Femur (tissue), 1 donor: ENCODE data around the gene TACC3.

ENCODE experiments used
- DNase-seq: peaks from one replicate; pipeline ENCODE4 v3.0.0-alpha.2; 2017

The TACC3 gene

DNA sequence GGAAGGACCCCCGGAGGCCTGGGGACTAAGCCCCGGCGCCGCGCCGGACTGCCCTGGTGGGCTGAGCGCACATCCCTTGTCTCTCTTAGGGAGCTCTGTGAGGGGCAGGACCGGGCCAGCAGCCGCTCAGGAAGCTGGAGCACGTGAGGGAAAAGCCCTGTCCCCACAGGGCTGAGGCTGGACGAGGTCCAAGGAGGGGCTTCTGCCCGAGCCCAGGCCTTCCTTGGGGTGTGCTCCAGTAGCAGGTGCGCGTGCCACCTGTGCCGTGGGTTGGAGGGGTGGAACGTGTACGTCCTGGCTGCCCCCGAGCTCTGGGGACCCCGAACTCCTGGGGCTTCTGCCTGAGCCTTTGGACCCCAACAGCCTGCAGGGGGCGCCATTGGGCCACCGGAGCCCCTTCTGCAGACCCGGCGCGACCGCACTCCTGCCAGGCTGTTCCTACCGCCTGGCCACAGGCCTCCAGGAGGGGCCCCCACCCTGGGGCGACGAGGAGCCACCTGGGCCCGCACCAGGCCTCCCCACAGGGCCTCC lies 27.2 kb downstream of the TACC3 start:
- DNase-seq = peak; percentile 87

DNA sequence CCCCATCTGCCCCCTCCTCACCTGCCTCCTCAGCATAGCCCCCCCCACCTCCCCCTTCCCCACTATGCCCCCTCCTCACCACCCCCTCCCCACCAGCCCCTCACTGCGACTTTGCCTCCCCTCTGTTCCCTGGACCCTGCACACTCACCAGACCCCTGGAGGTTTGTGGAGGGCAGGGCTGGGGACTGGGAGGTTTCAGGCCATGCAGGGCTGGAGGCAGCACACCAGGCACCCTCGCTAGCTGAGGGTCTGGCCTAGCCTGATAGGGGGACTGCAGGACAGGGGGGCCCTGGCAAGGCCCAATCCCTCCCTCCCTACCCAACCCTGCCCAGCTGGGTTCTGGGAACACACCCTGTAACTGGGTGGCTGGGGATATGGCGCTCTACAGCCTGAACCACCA lies 28.0 kb downstream of the TACC3 start:
- no peak for DNase-seq

DNA sequence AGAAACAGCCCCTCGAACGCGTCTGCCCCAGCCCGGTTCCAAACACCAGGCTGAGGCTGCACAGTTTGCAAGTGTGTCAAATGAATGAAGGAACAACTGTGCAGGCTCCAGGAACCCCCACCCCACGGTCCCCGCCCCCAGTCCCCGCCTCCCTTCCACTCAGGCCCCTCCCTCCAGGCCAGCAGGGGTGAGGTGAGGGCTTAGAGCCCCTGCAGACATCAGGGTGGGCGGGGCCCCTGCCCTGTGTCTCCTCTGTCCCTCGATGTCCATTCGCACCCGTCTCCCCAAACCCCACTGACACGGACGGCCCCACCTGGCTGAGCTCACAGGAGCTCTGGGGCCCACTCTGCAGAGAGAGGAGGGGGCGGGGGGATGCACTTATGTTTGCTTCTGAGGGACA lies 28.5 kb downstream of the TACC3 start:
- DNase-seq = no peak

DNA sequence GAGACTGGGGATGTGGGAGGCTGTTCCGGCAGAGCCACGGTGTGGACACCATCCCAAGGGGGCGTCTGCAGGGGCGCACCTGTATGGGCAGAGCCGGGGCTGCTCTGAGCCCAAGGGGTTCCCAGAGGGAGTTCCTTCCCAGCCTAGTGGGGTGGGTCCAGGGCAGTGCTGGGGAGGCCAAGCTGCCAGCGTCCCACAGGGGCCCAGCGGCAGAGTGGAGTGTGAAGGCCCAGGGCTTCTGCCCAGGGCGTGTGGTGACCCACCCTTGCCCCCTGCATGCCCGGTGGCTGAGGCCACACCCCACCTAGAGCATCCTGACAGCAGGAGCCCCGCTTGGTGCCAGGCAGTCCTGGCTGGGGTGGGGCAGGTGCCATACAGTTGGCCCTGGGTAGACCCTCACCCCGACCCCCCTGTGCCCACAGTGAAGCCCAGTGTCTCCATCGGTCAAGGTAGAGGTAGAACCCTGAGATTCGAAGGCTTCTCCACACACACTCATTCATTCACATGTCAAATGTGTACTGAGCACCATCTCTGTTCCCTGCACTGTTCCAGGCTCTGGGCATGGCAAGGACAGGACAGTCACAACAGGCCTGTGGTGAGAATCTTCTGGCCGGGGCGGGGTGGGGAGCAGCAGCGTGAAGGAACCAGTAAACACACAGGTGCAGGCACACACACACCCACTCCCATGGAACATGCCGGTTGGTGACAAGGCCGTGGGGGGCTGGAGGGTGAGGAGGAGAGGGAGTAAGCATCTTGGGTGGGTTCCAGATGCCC lies 29.2 kb downstream of the TACC3 start:
- no peak for DNase-seq

DNA sequence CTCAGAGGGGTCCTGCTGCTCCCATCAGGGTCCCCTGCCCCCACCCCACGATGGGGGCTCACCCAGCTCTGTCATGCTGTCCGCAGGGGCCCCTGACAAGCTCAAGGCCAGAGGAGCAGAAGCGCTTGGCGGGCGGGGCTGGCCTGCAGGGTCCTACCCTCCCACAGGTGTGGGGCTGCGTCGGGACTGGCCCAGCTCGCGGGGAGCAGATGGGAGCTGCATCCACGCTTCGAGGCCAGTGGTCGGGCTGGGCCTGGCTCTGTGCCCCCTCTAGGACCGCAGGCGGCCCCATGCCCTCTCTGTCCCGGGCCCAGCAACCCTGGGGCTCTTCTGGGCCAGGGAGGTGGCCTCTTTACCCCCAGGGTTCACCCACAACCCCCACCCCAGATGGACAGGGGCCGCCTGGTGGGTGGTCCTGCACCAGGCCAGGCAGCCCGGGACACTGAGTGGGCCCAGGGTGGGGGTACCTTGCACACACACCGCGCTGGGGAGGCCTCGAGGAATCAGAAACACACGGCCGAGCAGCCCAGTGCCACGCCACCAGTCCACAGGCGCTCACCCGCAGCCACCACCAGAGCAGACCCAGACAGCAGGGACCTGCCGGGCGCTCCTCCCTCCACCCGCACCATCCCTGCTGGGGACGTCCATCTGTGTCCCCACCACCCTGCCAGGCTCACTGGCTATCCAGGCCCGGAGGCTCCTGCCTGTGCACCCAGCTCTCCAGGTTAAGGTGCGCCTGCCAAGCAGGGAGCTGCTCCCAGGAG lies 30.0 kb downstream of the TACC3 start:
- no peak for DNase-seq

DNA sequence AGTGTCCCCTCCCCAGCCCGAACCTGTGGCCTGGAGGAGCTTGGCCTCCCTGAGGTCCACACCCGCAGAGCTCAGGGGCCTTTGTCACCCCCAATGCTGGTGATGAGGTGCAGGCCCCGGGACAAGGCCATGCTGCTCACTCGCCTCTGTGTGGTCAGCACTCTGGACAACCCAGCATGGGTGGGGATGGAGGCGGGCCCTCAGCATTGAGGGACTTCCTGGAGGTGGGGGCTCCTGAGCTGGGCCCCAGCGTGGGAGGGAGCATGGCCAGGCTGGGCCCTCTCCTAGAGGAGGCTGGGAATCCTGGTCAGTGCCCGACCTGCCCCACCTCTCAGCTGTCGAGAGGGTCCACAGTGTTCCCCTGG lies 30.6 kb downstream of the TACC3 start:
- no peak for DNase-seq

DNA sequence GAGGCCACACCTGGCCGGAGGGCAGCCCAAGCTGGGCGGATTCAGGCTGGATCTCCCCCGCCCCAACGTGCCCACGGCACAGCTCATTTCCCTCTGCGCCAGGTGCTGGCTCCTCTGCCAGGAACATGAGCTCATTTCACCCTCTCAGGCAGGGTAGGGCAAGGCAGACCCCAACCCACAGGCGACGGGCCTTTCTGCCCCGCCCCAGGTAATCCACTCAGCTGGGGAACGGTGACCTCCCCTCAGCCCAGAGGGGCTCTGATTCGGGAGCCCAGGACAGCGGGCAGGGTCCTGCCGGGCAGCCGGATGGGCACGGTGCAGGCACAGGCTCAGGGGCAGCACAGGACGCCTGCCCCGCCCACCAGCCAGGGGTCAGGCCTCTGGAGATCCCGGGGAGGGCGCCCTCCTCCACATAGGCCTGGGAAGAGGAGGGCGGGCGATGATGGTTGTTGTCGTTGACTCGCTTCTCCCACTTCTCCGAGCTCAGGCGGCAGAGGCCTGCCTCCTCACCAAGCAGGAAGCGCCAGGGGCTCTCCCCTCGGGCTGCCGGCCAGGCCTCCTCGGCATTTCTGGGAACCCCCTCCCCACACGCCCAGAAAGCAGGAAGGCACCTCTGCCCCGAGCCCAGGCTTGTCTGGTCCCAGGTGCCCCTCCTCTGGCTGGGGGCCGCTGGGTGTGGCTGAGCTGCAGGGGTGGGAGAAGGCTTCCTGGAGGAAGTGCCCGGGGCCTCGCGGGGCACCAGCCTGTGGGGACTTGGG lies 31.1 kb downstream of the TACC3 start:
- DNase-seq = no peak

DNA sequence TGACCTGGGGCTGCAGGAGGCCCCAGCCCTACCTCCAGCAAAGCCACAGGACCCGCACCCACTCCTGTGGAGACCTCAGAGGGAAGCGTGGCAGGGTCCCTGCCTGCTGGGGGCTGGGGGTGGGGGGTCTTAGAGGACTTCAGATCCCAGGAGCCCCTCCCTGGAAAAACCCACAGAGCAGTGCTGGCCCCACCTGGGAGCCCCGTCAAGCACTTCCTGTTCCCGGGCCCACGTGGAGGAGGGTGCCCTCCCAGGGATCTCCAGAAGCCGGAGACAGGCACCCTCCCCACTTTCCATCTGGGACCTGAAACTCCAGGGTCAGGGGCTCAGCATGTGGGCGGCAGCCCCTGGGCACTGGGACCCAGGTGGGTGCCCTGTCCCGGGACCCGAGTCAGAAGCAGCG lies 32.0 kb downstream of the TACC3 start:
- DNase-seq = no peak

DNA sequence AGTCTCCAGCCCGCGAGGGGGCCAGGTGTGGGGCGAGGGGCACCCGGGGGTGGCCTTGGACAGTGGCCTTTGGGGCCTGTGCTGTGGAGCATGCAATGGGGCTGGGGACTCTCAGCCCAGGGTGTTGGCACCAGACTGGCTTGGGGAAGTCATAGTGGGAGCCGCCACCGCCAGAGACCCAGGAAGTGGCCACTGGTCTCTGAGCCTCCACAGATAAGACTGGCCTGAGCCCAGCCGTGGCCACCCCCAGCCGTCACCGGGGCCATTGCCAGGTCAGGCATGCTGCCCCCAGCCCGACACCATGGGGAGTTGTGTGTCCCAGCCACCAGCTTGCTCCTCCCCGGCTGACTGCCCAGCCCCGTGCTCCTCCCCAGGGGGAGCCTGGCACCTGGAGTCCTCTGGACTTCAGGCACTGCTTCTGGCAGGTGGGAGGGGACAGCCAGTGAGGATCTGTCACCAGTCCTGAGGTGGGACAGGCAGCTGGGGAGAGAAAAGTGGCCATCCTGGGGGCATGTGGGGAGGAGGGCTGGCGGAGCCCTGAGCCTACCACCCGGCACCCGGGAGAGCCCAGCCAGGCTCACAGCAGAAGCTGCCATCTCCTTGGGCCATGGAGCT lies 32.5 kb downstream of the TACC3 start:
- DNase-seq = no peak

DNA sequence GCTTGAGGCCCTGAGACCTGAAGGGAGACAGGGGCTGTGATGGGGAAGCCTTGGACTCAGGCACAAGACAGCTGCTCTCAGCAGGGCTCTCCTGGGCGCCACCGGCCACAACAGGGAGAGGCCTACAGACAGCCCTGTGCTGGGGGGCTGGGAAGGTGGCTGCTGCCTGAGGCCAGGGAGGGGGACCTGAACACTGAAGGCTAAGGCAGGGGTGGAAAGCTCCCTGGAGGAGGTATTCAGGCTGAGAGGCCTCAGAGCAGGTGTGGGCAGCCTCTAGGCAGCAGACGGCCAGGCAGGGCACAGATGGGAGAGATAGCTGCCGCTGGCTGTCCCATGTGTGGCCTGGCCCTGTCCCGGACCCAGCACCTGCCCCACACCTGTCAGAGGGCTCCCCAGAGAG lies 33.0 kb downstream of the TACC3 start:
- DNase-seq = no peak

DNA sequence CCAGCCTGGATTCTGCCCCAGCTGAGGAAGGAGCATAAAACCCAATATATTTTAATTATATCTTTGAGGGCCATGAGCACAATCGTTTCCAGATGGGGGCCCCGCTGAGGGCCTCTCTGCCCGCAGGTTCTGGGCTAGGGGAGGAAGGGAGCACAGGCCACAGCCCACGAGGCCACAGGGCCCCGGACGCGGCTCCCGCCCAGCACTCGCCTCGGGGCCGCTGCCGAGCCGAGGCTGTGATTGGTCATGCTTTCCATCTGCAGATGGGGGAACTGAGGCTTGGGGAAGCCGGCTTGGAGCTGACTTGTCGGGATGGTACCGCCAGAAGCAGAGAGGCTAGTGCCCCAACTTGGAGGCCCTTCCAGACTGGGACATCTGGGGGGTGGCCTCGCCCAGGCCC lies 34.0 kb downstream of the TACC3 start:
- DNase-seq = no peak

DNA sequence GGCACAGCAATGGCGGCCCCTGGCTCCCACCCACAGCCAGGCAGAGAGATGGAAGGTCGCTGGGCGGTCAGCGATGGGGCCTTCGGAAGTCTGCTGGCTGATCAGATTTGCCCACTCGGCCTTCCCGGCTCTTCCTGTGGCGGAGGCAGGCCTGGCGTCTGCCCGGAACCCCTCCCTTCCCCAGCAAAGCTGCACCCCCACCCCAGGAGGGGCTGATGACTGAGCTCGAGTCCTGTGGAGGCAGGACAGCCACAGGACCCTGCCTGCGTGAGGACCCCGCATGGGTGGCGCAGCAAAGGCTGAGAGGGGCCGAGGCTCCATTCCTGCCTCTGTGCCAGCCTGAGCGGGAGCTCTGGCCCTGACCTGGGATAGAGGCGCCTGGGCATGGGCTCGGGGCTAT lies 34.8 kb downstream of the TACC3 start:
- DNase-seq = no peak

DNA sequence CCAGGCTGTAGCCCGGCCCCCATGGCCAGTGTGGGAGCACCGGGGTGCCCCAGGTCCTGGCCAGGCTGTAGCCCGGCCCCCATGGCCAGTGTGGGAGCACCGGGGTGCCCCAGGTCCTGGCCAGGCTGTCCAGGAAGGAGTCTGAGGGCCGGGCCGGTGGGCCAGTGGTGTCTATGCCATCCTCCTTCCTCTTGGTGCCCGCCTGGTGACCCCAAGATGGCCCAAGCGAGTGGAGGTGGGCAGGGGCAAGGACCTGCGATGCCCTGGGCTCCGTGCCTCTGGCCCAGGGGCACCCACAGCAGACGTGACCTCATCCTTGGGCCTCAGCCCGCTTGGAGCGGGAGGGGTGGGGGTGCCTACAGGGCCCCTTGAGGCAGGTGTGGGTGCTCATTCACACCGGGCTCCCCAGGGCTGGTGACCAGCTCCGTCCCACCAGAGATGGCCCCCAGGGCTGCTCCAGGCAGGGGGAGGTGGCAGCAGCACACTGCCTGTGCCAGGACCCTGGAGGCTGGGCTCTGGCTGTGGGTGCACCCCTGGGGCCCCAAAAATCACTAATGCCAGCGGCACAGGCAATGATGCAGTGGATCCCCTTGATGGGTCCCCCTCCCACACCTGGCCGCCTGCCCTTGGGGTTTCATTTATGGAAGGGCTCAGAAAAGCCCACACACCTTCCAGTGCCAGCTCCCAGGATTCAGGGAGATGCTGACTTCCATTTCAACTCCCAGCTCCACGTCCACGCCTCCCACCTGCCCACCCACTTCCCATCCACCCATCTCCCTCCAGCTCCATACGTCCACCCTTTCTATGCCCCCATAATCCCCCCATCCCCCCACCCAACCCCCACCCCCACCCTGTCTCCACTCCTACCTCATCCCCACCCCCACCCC lies 35.8 kb downstream of the TACC3 start:
- no peak for DNase-seq

DNA sequence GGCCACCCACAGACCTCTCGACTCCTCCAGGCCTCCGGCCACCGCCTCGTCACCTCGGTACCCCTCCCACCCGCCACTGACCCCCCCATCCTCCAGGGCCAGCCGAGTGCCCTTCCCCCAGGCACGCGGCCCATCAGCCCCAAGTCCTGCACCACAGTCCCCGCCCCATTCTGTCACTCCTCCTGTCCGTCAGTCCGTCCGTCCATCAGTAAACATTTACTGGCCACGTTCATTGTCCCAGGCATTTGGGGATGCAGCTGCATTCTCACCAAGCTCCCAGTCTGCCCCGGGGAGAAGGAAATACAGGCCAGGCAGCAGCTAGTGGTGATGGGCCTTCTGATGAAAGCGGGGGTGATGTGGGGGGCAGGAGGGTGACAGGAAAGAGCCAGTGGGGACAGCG lies 36.5 kb downstream of the TACC3 start:
- no peak for DNase-seq

DNA sequence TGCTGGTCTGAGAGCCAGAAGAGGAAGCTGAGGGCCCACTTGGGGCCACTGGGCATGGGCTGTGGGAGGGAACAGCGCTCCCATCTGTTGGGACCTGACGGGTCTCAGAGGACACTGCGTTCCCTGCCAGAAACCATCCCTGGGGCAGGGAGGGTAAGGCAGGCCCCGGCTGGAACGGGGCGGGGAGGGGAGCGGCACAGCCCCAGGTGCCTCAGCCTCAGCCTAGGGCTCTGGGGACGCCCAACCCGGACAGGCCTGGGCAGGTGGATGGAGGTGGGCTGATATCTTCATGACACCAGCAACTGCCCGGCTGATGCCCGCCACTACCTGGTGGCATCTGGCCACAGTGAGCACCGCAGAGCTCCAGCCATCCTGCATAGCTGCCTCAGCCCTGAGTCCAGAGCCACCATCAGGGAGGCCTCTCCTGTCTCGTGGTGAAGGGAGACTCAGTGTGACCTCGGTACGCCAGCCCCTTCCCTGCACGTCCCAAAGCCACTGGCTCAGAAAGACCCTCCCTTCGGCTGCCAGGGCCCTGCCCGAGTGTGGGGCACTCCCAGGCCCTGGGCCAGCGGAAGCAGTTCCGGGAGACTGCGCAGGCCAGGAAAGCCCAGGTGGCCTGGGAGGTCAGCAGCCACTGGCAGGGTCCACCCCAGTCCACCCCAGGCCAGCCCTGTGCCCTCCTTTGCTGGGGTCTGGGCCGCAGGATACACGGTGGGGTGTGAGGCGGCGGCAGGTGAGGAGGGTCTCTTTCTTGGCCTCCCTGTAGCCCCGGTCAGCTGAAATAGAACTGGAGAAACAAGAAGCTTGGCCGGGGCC lies 37.2 kb downstream of the TACC3 start:
- no peak for DNase-seq

DNA sequence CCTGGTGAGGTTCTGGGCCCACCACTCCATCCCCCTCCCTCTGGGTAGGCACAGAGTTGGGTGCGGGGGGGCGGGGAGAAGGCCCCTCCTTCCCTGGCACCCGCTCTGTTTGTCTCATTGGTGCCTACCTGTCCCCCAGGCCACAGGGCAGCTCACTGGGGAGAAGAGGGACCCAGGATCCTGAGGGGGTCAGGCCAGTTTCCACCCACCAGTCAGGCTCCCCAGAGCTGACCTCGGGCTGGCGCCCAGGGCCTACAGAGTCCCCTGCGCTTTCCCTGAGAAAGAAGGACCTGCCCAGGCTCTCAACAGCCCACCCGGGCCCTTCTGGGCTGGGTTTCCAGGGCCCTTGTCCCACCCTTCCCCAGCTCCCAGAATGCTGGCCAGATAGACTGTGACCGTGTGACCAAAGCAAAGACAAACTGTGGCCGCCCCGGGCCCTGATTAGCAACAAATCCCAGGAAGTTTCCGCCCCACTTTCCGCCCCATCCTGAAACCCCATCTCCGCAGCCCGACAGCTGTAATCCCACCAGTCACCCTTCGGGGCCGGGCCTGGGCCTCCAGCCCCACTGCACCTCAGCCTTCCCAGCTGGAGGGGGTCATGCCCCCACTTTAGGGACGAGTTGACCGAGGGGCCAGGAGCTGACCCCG lies 38.0 kb downstream of the TACC3 start:
- DNase-seq = no peak

DNA sequence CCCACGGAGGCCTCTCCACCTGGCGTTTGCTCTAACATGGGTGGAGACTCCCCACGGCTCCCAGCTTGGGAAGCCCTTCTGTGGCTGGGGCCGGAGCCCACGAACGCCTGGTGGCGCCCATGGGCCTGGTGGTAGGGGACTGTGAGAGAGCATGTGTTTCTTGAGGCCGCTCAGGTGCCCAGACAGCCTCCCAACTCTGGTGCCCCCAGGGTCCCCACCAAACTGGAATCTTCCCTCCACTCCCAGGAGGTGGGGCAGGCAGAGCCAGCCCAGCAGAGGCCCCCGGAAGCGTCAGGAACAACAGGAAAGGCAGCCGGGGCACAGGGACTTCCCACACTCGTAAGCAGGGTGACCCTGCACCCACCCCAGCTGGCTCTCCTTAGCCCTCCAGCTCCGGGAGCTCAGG lies 38.5 kb downstream of the TACC3 start:
- DNase-seq = no peak

DNA sequence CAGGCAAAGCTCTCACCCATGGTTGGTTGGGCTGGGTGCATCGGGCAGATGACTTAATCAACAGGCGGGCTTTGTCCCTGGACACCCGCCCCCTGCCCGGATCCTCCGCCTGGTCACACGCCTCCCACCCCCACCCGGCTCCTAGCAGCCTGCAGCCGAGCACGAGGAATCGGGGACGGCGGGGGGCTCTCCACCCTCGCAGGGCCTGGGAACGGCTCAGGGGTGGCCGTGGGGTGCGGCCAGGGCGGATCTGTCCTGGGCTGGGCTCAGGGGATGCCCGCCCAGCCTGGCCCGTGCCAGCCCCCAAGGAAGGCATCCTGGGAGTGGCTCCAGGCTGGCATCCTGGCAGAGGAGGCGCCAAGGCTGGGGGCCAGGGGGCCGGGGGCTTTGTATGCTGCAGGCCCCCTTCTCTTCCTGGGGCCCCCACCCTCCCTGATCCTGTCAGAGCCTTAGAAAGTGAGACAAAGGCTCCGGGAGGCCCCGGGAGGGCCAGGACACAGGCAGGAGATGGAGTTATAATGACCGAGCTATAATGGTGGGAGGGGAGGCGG lies 39.3 kb downstream of the TACC3 start:
- no peak for DNase-seq

DNA sequence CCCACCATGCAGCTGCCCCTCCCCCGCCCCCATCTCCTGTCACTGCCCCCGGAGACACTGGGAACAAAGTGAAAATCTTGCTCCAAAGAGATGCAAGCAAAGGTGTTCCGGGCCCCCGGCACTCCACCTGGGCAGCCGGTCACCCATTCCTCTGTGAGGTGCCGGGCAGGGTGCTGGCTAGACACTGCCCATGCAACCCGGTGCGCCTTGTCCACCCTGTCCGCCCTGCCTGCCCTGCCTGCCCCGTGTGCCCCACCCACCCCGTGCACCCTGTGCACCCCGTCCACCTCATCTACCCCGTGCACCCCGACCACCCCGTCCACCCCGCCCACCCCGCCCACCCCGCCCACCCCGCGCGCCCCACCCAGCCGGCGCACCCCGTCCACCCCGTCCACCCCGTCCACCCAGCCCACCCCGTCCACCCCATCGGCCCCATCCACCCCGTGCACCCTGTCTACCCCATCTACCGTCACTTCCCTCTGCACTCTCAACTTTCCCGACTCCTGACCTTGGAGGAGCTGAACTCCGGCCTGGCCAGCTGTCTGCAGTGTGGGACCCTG lies 39.9 kb downstream of the TACC3 start:
- DNase-seq = no peak
